GM23338 (cell line): ENCODE measurements around the gene RNASE11. TPM values are rescaled to one million over a fixed set of nuclear protein-coding genes. Genes with fewer than 3 reads are reported as not detected.

ENCODE experiments used
- ATAC-seq: fragments of 200-7000 bp; cut with Tn5 transposase; 3 replicates; pipeline ENCODE4 v1.9.1; 2020
- DNase-seq: peaks from one replicate; pipeline ENCODE4 v3.0.0-alpha.2; 2015; ENCODE audit warnings: low spot score
- H2AFZ ChIP-seq: fragments of 200-600 bp; sonication (generic); 2 replicates; pipeline ENCODE4 v1.8.0; 2016; ENCODE audit warnings: antibody characterized with exemption, mild to moderate bottlenecking, moderate library complexity
- H3F3A ChIP-seq: fragments of 200-600 bp; sonication (generic); replicated peaks from 2 replicates; pipeline ENCODE4 v1.8.0; 2017; ENCODE audit warnings: antibody characterized with exemption, mixed run types, low read depth
- H3K27ac ChIP-seq: fragments of 200-600 bp; sonication (generic); 2 replicates; pipeline ENCODE4 v1.6.1; 2016; ENCODE audit warnings: low read depth
- H3K27me3 ChIP-seq: fragments of 200-600 bp; sonication (generic); 2 replicates; pipeline ENCODE4 v1.8.0; 2016; ENCODE audit warnings: mild to moderate bottlenecking, mixed run types, moderate library complexity; ENCODE audit not compliant: insufficient read depth
- H3K36me3 ChIP-seq: fragments of 200-600 bp; sonication (generic); 2 replicates; pipeline ENCODE4 v1.8.0; 2016; ENCODE audit warnings: mild to moderate bottlenecking; ENCODE audit not compliant: insufficient read depth
- H3K4me1 ChIP-seq: fragments of 200-600 bp; sonication (generic); 2 replicates; pipeline ENCODE4 v1.8.0; 2016; ENCODE audit warnings: mild to moderate bottlenecking, moderate library complexity; ENCODE audit not compliant: insufficient read depth
- H3K4me2 ChIP-seq: fragments of 200-600 bp; sonication (generic); 2 replicates; pipeline ENCODE4 v1.7.1; 2017; ENCODE audit warnings: mixed run types
- H3K4me3 ChIP-seq: fragments of 200-600 bp; sonication (generic); 2 replicates; pipeline ENCODE4 v1.6.1; 2016; ENCODE audit warnings: mixed run types
- H3K79me2 ChIP-seq: fragments of 200-600 bp; sonication (generic); replicated peaks from 2 replicates; pipeline ENCODE4 v1.8.0; 2017; ENCODE audit warnings: mild to moderate bottlenecking; ENCODE audit not compliant: insufficient read depth
- H3K9me2 ChIP-seq: fragments of 200-600 bp; sonication (generic); 2 replicates; pipeline ENCODE4 v1.8.0; 2017; ENCODE audit not compliant: insufficient read depth
- H4K20me1 ChIP-seq: fragments of 200-600 bp; sonication (generic); replicated peaks from 2 replicates; pipeline ENCODE4 v1.8.0; 2017; ENCODE audit warnings: mild to moderate bottlenecking; ENCODE audit not compliant: insufficient read depth
- H3K27ac Mint-ChIP-seq: 2 replicates; pipeline ENCODE4 v1.8.0; 2020; ENCODE audit warnings: inconsistent platforms, mild to moderate bottlenecking, moderate library complexity, mixed read lengths
- H3K27me3 Mint-ChIP-seq: 3 replicates; pipeline ENCODE4 v1.8.0; 2022; ENCODE audit warnings: low read depth, mild to moderate bottlenecking, moderate library complexity, mixed read lengths, inconsistent platforms; ENCODE audit not compliant: insufficient read depth, poor library complexity
- H3K36me3 Mint-ChIP-seq: 3 replicates; pipeline ENCODE4 v1.8.0; 2021; ENCODE audit warnings: low read depth, mild to moderate bottlenecking, inconsistent platforms, moderate library complexity, mixed read lengths
- H3K4me1 Mint-ChIP-seq: 3 replicates; pipeline ENCODE4 v1.8.0; 2020; ENCODE audit warnings: mild to moderate bottlenecking, inconsistent platforms, mixed read lengths
- H3K4me3 Mint-ChIP-seq: 3 replicates; pipeline ENCODE4 v1.8.0; 2021; ENCODE audit warnings: moderate library complexity, mild to moderate bottlenecking, inconsistent platforms, mixed read lengths
- H3K9me3 Mint-ChIP-seq: 3 replicates; pipeline ENCODE4 v1.8.0; 2020; ENCODE audit warnings: moderate library complexity, mild to moderate bottlenecking, inconsistent platforms, mixed read lengths
- CREB1 ChIP-seq: fragments of 250-450 bp; sonication (Bioruptor Pico); IDR thresholded peaks from 2 replicates; pipeline ENCODE4 v1.5.0; 2020; ENCODE audit warnings: low read depth, mild to moderate bottlenecking, moderate library complexity
- EZH2 ChIP-seq: fragments of 200-600 bp; sonication (generic); IDR thresholded peaks from one replicate; pipeline ENCODE4 v1.8.0; 2017; ENCODE audit warnings: antibody characterized with exemption, mild to moderate bottlenecking, low read depth; ENCODE audit not compliant: unreplicated experiment
- EZH2phosphoT487 ChIP-seq: fragments of 200-600 bp; sonication (generic); IDR thresholded peaks from one replicate; pipeline ENCODE4 v1.8.1; 2018; ENCODE audit warnings: antibody characterized with exemption; ENCODE audit not compliant: unreplicated experiment
- JUNB ChIP-seq: IDR thresholded peaks from one replicate; pipeline ENCODE4 v1.6.1; 2016; ENCODE audit warnings: antibody characterized with exemption; ENCODE audit not compliant: unreplicated experiment
- NANOG ChIP-seq: IDR thresholded peaks from 2 replicates; pipeline ENCODE4 v1.6.1; 2016; ENCODE audit warnings: antibody characterized with exemption, borderline replicate concordance
- POLR2AphosphoS5 ChIP-seq: IDR thresholded peaks from 2 replicates; pipeline ENCODE4 v1.6.1; 2016; ENCODE audit warnings: antibody characterized with exemption, low read depth
- STAT1 ChIP-seq: IDR thresholded peaks from one replicate; pipeline ENCODE4 v1.6.1; 2016; ENCODE audit warnings: antibody characterized with exemption; ENCODE audit not compliant: unreplicated experiment
- ZNF114 ChIP-seq: fragments of 250-450 bp; sonication (Bioruptor Pico); IDR thresholded peaks from 2 replicates; pipeline ENCODE4 v1.5.0; 2020; ENCODE audit warnings: mild to moderate bottlenecking, moderate library complexity
- ZNF331 ChIP-seq: fragments of 250-450 bp; sonication (Bioruptor Pico); IDR thresholded peaks from 2 replicates; pipeline ENCODE4 v1.5.0; 2020; ENCODE audit warnings: low read depth, mild to moderate bottlenecking, moderate library complexity
- polyA plus RNA-seq: library from polyadenylated mRNA; unstranded; fragments of >200 nt; fragmentation: Nextera tagmentation; extraction: Ambion mirVana; gene quantifications from 2 replicates; pipeline ENCODE4 v1.2.1, GENCODE V29; 2016
- total RNA-seq: library from RNA; depleted of rRNA; stranded (reverse); fragments of >200 nt; shearing (Covaris generic); gene quantifications from 2 replicates; pipeline ENCODE4 v1.2.3, GENCODE V29; 2014
- TF ChIP-seq, protein P1 (sequence below): IDR thresholded peaks from 2 replicates; pipeline ENCODE4 v1.6.1; 2016; ENCODE audit warnings: antibody characterized with exemption
- TF ChIP-seq, protein P2 (sequence below): fragments of 250-450 bp; sonication (Bioruptor Pico); IDR thresholded peaks from 2 replicates; pipeline ENCODE4 v1.5.0; 2020; ENCODE audit warnings: mild to moderate bottlenecking, moderate library complexity
- TF ChIP-seq, protein P3 (sequence below), 2 experiments: fragments of 200-600 bp in 1 of 2; sonication (generic) in 1 of 2; conservative IDR thresholded peaks; 2 replicates each; pipeline versions ENCODE4 v1.5.1 to v1.6.1; 2016 to 2017; ENCODE audit warnings: antibody characterized with exemption in 2 of 2, low read depth in 2 of 2, mild to moderate bottlenecking in 2 of 2, moderate library complexity in 1 of 2
- TF ChIP-seq, protein P4 (sequence below): IDR thresholded peaks from one replicate; pipeline ENCODE4 v1.6.1; 2018; ENCODE audit warnings: antibody characterized with exemption; ENCODE audit not compliant: unreplicated experiment

Gene RNASE11
- total and polyA plus RNA-seq, 2 experiments from 2014 or later = not detected

DNA sequence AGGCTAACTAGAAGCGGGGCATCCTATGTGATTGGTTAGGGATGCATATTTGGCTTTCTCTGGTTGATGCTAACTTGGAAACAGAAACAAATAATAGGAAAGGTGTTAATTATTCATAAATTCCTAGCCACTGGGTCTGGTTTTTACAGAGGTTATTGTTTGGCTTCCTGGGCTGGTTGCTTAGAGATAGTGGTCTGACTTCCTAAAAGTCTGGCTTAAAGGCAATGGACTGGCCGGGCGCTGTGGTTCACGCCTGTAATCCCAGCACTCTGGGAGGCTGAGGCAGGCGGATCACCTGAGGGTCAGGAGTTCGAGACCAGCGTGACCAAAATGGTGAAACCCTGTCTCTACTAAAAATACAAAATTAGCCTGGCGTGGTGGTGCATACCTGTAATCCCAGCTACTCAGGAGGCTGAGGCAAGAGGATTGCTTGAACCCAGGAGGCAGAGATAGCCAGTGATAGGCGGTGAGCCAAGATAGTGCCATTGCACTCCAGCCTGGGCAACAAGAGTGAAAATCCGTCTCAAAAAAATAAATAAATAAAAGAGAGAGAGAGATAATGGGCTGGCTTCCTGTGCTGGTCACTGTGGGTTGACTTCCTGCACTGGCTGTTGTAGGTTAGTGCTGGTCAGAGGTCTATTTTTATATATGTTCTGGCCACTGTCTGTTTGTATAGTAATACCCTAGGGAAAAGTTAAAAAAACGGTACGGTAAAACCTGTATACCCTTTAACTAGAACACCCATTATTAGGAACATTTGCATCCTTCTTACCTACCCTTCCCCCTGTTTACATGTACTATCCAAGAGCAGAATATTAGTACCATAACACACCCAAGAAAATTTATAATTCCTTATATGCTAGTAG, 29.6 kb upstream of the RNASE11 start:
- H3K4me1 ChIP-seq = peaks cover 14% of the 10 kb centered on the region
- H3K36me3 Mint-ChIP-seq = no peaks in the 10 kb centered on the region
- H3K27ac Mint-ChIP-seq = no peak overlapping the region
- peaks cover 7% of the 10 kb centered on the region for H3K27me3 Mint-ChIP-seq
- no peaks in the 10 kb centered on the region for H3K79me2 ChIP-seq
- no peaks in the 10 kb centered on the region for H3F3A ChIP-seq
- no peak overlapping the region for H3K4me2 ChIP-seq
- peaks cover 9% of the 10 kb centered on the region for H3K27me3 ChIP-seq
- no peak overlapping the region for H3K4me3 ChIP-seq
- no peaks in the 10 kb centered on the region for H3K9me3 Mint-ChIP-seq
- H2AFZ ChIP-seq = no peak overlapping the region
- DNase-seq (no peak), ATAC-seq (no peak)
- peaks cover 12% of the 10 kb centered on the region for H3K4me1 Mint-ChIP-seq
- H4K20me1 ChIP-seq = no peaks in the 10 kb centered on the region
- H3K36me3 ChIP-seq = no peaks in the 10 kb centered on the region
- no peak overlapping the region for H3K4me3 Mint-ChIP-seq
- no peaks in the 10 kb centered on the region for H3K9me2 ChIP-seq
- TF ChIP-seq, protein P1, sequence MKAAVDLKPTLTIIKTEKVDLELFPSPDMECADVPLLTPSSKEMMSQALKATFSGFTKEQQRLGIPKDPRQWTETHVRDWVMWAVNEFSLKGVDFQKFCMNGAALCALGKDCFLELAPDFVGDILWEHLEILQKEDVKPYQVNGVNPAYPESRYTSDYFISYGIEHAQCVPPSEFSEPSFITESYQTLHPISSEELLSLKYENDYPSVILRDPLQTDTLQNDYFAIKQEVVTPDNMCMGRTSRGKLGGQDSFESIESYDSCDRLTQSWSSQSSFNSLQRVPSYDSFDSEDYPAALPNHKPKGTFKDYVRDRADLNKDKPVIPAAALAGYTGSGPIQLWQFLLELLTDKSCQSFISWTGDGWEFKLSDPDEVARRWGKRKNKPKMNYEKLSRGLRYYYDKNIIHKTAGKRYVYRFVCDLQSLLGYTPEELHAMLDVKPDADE = no peak
- TF ChIP-seq POLR2AphosphoS5 = no peak
- TF ChIP-seq, protein P2, sequence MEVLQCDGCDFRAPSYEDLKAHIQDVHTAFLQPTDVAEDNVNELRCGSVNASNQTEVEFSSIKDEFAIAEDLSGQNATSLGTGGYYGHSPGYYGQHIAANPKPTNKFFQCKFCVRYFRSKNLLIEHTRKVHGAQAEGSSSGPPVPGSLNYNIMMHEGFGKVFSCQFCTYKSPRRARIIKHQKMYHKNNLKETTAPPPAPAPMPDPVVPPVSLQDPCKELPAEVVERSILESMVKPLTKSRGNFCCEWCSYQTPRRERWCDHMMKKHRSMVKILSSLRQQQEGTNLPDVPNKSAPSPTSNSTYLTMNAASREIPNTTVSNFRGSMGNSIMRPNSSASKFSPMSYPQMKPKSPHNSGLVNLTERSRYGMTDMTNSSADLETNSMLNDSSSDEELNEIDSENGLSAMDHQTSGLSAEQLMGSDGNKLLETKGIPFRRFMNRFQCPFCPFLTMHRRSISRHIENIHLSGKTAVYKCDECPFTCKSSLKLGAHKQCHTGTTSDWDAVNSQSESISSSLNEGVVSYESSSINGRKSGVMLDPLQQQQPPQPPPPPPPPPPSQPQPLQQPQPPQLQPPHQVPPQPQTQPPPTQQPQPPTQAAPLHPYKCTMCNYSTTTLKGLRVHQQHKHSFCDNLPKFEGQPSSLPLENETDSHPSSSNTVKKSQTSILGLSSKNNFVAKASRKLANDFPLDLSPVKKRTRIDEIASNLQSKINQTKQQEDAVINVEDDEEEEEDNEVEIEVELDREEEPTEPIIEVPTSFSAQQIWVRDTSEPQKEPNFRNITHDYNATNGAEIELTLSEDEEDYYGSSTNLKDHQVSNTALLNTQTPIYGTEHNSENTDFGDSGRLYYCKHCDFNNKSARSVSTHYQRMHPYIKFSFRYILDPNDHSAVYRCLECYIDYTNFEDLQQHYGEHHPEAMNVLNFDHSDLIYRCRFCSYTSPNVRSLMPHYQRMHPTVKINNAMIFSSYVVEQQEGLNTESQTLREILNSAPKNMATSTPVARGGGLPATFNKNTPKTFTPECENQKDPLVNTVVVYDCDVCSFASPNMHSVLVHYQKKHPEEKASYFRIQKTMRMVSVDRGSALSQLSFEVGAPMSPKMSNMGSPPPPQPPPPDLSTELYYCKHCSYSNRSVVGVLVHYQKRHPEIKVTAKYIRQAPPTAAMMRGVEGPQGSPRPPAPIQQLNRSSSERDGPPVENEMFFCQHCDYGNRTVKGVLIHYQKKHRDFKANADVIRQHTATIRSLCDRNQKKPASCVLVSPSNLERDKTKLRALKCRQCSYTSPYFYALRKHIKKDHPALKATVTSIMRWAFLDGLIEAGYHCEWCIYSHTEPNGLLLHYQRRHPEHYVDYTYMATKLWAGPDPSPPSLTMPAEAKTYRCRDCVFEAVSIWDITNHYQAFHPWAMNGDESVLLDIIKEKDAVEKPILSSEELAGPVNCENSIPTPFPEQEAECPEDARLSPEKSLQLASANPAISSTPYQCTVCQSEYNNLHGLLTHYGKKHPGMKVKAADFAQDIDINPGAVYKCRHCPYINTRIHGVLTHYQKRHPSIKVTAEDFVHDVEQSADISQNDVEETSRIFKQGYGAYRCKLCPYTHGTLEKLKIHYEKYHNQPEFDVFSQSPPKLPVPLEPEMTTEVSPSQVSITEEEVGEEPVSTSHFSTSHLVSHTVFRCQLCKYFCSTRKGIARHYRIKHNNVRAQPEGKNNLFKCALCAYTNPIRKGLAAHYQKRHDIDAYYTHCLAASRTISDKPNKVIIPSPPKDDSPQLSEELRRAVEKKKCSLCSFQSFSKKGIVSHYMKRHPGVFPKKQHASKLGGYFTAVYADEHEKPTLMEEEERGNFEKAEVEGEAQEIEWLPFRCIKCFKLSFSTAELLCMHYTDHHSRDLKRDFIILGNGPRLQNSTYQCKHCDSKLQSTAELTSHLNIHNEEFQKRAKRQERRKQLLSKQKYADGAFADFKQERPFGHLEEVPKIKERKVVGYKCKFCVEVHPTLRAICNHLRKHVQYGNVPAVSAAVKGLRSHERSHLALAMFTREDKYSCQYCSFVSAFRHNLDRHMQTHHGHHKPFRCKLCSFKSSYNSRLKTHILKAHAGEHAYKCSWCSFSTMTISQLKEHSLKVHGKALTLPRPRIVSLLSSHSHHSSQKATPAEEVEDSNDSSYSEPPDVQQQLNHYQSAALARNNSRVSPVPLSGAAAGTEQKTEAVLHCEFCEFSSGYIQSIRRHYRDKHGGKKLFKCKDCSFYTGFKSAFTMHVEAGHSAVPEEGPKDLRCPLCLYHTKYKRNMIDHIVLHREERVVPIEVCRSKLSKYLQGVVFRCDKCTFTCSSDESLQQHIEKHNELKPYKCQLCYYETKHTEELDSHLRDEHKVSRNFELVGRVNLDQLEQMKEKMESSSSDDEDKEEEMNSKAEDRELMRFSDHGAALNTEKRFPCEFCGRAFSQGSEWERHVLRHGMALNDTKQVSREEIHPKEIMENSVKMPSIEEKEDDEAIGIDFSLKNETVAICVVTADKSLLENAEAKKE (CRISPR knock-in tag) = no peak
- TF ChIP-seq ZNF114 (CRISPR knock-in tag) = no peak
- no peak for TF ChIP-seq STAT1
- no peak for TF ChIP-seq NANOG
- TF ChIP-seq ZNF331 = no peak
- no peak for TF ChIP-seq CREB1 (CRISPR knock-in tag)
- no peak for TF ChIP-seq JUNB
- TF ChIP-seq EZH2 = no peak
- TF ChIP-seq, protein P3, sequence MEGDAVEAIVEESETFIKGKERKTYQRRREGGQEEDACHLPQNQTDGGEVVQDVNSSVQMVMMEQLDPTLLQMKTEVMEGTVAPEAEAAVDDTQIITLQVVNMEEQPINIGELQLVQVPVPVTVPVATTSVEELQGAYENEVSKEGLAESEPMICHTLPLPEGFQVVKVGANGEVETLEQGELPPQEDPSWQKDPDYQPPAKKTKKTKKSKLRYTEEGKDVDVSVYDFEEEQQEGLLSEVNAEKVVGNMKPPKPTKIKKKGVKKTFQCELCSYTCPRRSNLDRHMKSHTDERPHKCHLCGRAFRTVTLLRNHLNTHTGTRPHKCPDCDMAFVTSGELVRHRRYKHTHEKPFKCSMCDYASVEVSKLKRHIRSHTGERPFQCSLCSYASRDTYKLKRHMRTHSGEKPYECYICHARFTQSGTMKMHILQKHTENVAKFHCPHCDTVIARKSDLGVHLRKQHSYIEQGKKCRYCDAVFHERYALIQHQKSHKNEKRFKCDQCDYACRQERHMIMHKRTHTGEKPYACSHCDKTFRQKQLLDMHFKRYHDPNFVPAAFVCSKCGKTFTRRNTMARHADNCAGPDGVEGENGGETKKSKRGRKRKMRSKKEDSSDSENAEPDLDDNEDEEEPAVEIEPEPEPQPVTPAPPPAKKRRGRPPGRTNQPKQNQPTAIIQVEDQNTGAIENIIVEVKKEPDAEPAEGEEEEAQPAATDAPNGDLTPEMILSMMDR (conservative IDR thresholded peaks at IDR 0.05; ENCODE audit: low read depth in 2 of 2) = no peak
- TF ChIP-seq, protein P4, sequence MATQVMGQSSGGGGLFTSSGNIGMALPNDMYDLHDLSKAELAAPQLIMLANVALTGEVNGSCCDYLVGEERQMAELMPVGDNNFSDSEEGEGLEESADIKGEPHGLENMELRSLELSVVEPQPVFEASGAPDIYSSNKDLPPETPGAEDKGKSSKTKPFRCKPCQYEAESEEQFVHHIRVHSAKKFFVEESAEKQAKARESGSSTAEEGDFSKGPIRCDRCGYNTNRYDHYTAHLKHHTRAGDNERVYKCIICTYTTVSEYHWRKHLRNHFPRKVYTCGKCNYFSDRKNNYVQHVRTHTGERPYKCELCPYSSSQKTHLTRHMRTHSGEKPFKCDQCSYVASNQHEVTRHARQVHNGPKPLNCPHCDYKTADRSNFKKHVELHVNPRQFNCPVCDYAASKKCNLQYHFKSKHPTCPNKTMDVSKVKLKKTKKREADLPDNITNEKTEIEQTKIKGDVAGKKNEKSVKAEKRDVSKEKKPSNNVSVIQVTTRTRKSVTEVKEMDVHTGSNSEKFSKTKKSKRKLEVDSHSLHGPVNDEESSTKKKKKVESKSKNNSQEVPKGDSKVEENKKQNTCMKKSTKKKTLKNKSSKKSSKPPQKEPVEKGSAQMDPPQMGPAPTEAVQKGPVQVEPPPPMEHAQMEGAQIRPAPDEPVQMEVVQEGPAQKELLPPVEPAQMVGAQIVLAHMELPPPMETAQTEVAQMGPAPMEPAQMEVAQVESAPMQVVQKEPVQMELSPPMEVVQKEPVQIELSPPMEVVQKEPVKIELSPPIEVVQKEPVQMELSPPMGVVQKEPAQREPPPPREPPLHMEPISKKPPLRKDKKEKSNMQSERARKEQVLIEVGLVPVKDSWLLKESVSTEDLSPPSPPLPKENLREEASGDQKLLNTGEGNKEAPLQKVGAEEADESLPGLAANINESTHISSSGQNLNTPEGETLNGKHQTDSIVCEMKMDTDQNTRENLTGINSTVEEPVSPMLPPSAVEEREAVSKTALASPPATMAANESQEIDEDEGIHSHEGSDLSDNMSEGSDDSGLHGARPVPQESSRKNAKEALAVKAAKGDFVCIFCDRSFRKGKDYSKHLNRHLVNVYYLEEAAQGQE = no peak
- TF ChIP-seq EZH2phosphoT487 = no peak
- H3K27ac ChIP-seq = no peak overlapping the region
